GM06990 (cell line): Measurements from ENCODE around the gene FKBP1A.
"Not testable (repeated sequence)": the region's sequence is repeated elsewhere in the genome, so short reads cannot be mapped to it uniquely, and the experiment has no call there.

Source experiments
- DNase-seq: peaks from one replicate; pipeline ENCODE4 v3.0.0-alpha.2; 2011; ENCODE audit not compliant: insufficient read length; ENCODE audit errors: extremely low read depth
- H3K27me3 ChIP-seq: replicated peaks from 2 replicates; pipeline ENCODE4 v1.6.0; 2011; ENCODE audit warnings: low read length; ENCODE audit not compliant: control insufficient read depth, insufficient read depth
- H3K36me3 ChIP-seq: 2 replicates; pipeline ENCODE4 v1.5.1; 2011; ENCODE audit warnings: low read length; ENCODE audit not compliant: control insufficient read depth, insufficient read depth
- H3K4me3 ChIP-seq: replicated peaks from 2 replicates; pipeline ENCODE4 v1.5.1; 2011; ENCODE audit warnings: low read depth, mild to moderate bottlenecking, control low read depth, low read length
- TF ChIP-seq, protein P1 (sequence below): IDR thresholded peaks from 2 replicates; pipeline ENCODE4 v1.5.1; 2011; ENCODE audit warnings: low read length, control low read depth, mild to moderate bottlenecking, inconsistent platforms; ENCODE audit not compliant: insufficient read depth, poor library complexity, severe bottlenecking

The FKBP1A gene

GRCh38 chr20:1353956-1354355, 38.9 kb downstream of the FKBP1A start:
- TF ChIP-seq, protein P1, sequence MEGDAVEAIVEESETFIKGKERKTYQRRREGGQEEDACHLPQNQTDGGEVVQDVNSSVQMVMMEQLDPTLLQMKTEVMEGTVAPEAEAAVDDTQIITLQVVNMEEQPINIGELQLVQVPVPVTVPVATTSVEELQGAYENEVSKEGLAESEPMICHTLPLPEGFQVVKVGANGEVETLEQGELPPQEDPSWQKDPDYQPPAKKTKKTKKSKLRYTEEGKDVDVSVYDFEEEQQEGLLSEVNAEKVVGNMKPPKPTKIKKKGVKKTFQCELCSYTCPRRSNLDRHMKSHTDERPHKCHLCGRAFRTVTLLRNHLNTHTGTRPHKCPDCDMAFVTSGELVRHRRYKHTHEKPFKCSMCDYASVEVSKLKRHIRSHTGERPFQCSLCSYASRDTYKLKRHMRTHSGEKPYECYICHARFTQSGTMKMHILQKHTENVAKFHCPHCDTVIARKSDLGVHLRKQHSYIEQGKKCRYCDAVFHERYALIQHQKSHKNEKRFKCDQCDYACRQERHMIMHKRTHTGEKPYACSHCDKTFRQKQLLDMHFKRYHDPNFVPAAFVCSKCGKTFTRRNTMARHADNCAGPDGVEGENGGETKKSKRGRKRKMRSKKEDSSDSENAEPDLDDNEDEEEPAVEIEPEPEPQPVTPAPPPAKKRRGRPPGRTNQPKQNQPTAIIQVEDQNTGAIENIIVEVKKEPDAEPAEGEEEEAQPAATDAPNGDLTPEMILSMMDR = no peak
- H3K36me3 ChIP-seq = peaks cover 11% of the 10 kb centered on the region
- no peak overlapping the region for H3K4me3 ChIP-seq
- H3K27me3 ChIP-seq = no peaks in the 10 kb centered on the region
- DNase-seq = no peak

DNA sequence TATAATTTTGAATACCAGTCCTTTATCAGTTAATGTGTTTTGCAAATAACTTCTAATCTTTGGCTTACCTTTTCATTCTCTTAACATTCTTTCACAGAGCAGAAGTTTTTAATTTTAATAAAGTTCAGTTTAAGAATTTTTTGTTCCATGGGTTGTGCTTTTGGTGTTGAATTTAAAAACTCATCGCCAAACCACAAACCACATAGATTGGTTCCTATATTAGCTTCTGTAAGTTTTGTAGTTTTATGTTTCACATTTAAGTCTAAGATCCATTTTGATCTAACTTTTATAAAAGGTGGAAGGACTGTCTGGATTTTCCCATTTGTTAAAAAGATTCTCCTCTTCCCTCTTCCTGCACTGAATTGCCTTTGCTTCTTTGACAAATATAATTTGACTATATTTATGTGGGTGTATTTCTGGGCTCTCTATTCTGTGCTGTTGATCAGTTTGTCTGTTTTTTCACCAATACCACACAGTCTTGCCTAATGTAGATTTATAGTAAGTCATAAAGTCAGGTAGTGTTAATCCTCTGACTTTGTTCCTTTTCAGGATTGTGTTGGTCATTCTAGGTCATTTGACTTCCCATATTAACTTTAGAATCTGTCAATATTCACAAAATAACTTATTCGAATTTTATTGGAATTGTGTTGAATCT, 46.4 kb downstream of the FKBP1A start:
- DNase-seq = no peak
- Histone ChIP-seq H3K4me3 (no peak overlapping the region), H3K27me3 (no peaks in the 10 kb centered on the region), H3K36me3 (peaks cover 1% of the 10 kb centered on the region)
- TF ChIP-seq, protein P1 = no peak

DNA sequence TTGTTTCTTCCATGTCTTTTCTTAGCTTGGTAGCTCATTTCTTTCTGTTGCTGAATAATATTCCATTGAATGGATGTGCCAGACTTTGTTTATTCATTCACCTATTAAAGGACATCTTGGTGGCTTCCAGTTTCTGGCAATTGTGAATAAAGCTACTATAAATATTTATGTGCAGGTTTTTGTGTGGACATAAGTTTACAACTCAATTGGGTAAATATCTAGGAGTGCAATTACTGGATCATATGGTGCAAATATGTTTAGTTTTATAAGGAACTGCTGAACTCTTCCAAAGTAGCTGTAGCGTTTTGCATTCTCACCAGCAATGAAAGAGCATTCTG, 47.1 kb downstream of the FKBP1A start:
- no peaks in the 10 kb centered on the region for H3K27me3 ChIP-seq
- H3K4me3 ChIP-seq = no peak overlapping the region
- TF ChIP-seq, protein P1 = no peak
- H3K36me3 ChIP-seq = peaks cover 3% of the 10 kb centered on the region
- DNase-seq = no peak

GRCh38 chr20:1345030-1345755, 47.7 kb downstream of the FKBP1A start:
- TF ChIP-seq, protein P1 = no peak
- peaks cover 3% of the 10 kb centered on the region for H3K36me3 ChIP-seq

GRCh38 chr20:1343446-1344124, 49.3 kb downstream of the FKBP1A start:
- H3K36me3 ChIP-seq, DNase-seq, H3K27me3 ChIP-seq, H3K4me3 ChIP-seq: not testable (repeated sequence)

More at GRCh38 chr20:1345030-1345755, 47.7 kb downstream of the FKBP1A start:
- Histone ChIP-seq H3K27me3 (no peaks in the 10 kb centered on the region), H3K4me3 (no peak overlapping the region)
- no peak for DNase-seq

DNA sequence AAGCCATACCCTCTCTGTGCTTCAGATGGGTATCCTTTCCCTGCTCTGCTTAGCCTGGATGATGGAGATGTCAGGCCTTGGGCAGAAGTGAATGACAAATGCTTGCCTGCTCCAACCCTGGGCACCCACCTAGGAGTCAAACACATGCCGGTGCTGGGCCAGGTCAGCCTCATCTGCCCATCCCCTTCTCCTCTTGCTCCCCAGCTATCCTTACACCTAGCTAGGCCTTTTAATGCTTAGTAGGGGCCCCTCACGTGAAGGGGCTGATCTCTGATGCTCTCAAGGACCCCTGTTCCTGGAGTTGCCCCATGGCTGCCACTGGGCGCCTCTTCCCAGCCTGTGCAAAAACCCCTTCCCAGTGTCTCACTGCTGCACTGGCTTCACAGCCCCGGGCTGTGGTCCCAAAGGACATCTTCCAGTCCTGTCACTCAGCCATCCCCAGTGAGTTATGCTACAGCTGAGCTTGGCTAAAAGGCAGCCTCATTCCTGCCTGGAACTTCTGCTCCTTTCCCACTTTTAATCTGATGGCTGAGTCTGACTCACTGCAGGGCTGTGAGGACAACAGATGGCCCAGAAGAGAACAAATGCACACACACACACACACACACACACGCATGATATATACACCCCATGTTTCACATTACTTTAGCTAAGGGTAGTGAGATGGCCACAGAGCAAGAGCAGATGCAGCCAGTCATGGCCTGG, 51.1 kb downstream of the FKBP1A start:
- no peak overlapping the region for H3K4me3 ChIP-seq
- peaks cover 5% of the 10 kb centered on the region for H3K36me3 ChIP-seq
- H3K27me3 ChIP-seq = no peaks in the 10 kb centered on the region
- DNase-seq = no peak
- TF ChIP-seq, protein P1 = no peak
